Kidney glomerular epithelial cell (primary cell): Measurements from ENCODE around the gene GFRA1.

Experiments
- DNase-seq: peaks from one replicate; lab custom pipeline; 2025; lab: John Stamatoyannopoulos, UW

Gene GFRA1

GRCh38 chr10:116026725-116027124 lies 246.3 kb downstream of the GFRA1 start:
- DNase-seq = no peak

- DNase-seq = no peak
Measured at GRCh38 chr10:116026315-116026714, 246.7 kb downstream of the GFRA1 start.

- DNase-seq = no peak
Measured at GRCh38 chr10:116024271-116024878, 248.6 kb downstream of the GFRA1 start.

GRCh38 chr10:116017405-116017804 lies 255.6 kb downstream of the GFRA1 start:
- DNase-seq = no peak

- no peak for DNase-seq
Measured at GRCh38 chr10:116015583-116016333, 257.2 kb downstream of the GFRA1 start.

GRCh38 chr10:116014871-116015582 lies 258.0 kb downstream of the GFRA1 start:
- no peak for DNase-seq

- no peak for DNase-seq
Measured at GRCh38 chr10:116014326-116014725, 258.7 kb downstream of the GFRA1 start.

DNA sequence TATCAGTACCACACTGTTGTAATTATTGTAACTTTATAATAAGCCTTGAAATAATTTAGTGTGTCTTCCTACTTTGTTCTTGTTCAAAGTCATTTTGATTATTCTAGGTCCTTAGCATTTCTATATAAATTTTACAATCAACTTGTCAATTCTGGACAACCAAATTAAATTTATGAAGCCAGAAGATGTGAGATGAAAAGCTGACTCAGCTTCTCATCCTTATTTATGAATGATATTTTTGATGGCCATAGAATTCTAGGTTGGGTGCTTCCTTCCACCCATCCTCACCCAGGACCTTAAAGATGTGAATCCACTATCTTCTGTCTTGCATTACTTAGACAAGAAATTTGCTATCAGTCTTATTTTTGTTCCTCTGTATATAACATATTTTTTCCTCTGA lies 261.1 kb downstream of the GFRA1 start:
- no peak for DNase-seq

DNA sequence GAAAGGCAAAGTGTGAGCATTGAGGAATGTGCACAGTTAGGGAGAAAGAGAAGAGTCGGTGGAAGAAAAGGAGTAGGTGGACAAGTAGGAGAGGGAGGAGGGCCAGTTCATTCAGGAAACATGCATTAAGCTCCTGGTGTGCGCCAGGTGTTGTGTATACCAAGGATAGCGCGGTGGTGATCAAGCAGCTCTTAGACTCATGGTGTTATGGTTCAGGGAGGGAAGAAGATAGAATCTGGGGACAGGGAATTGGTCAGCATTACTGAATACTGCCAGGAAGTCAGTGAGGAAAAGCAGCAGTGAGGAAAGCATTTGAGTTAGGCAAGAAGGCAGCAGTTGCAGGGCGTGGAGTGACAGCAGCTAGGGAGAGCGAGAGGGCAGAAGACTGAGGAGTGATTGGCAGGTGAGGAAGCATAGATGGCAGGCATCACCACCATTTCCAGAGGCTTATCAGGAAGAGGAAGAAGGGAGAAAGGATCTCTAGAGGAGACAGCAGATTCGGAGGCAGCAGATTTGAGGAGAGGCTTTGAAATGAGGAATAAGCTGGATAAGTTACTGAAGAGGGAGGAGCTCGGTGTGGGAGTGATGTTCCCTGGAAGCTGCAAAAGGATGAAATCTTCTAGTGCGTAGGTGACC lies 265.6 kb downstream of the GFRA1 start:
- DNase-seq = no peak
